GM12878 (cell line): ENCODE data around the gene THOC6. TPM values are rescaled to one million over a fixed set of nuclear protein-coding genes. Genes with fewer than 3 reads are reported as not detected.

ENCODE experiments used
- ATAC-seq: fragments of 200-7000 bp; cut with Tn5 transposase; 3 replicates; pipeline ENCODE4 v1.9.1; 2020; ENCODE audit warnings: mild to moderate bottlenecking, moderate library complexity
- BruUV-seq: library from RNA; stranded (reverse); fragments of 400-500 nt; replicated peaks from 2 replicates; lab custom pipeline; 2021; lab: Mats Ljungman, UMichigan
- CTCF ChIA-PET: fragments of 300-600 bp; sonication (Branson Sonifier 250); formaldehyde crosslinking; extraction: SDS; loops from one replicate; lab custom pipeline; 2021; ENCODE audit warnings: inconsistent platforms; lab: Yijun Ruan, JAX
- POLR2A ChIA-PET: fragments of 350-600 bp; formaldehyde crosslinking; extraction: SDS; loops from one replicate; lab custom pipeline; 2021; ENCODE audit warnings: inconsistent platforms; lab: Charles Lee
- RAD21 ChIA-PET: fragments of 300-600 bp; sonication (Branson Sonifier 250); formaldehyde crosslinking; loops from one replicate; lab custom pipeline; 2023; ENCODE audit warnings: antibody characterized with exemption; ENCODE audit not compliant: unreplicated experiment; lab: Charles Lee
- SMC1A ChIA-PET: fragments of 300-600 bp; sonication (Branson Sonifier 250); formaldehyde crosslinking; loops from one replicate; lab custom pipeline; 2023; ENCODE audit not compliant: unreplicated experiment, uncharacterized antibody; lab: Charles Lee
- DNase-seq: peaks from one replicate; pipeline ENCODE4 v3.0.0-alpha.2; 2011; ENCODE audit warnings: low read depth, low spot score
- FAIRE-seq: peaks from 3 replicates; lab custom pipeline; 2011; peaks lifted over from hg19 to GRCh38; lab: Jason Lieb, UNC
- H2AFZ ChIP-seq: 2 replicates; pipeline ENCODE4 v1.6.0; 2011; ENCODE audit warnings: low read depth, low read length, control low read depth; ENCODE audit not compliant: control insufficient read depth
- H3K27ac ChIP-seq: 2 replicates; pipeline ENCODE4 v1.5.1; 2011; ENCODE audit warnings: control low read depth; ENCODE audit not compliant: control insufficient read depth, insufficient read depth
- H3K27me3 ChIP-seq, 2 experiments: replicated peaks in 1 of 2; 2 replicates each; pipeline versions ENCODE4 v1.6.0 to v1.6.1; 2011; ENCODE audit warnings: low read length in 1 of 2; ENCODE audit not compliant: control insufficient read depth in 2 of 2, insufficient read depth in 2 of 2
- H3K36me3 ChIP-seq, 2 experiments: 2 replicates each; pipeline ENCODE4 v1.5.1; 2011; ENCODE audit warnings: low read length in 1 of 2; ENCODE audit not compliant: control insufficient read depth in 2 of 2, insufficient read depth in 2 of 2
- H3K4me1 ChIP-seq: 2 replicates; pipeline ENCODE4 v1.6.1; 2011; ENCODE audit warnings: mild to moderate bottlenecking, low read length, moderate library complexity, mixed read lengths; ENCODE audit not compliant: control insufficient read depth, insufficient read depth
- H3K4me2 ChIP-seq: 2 replicates; pipeline ENCODE4 v1.6.0; 2011; ENCODE audit warnings: control low read depth; ENCODE audit not compliant: control insufficient read depth, insufficient read depth
- H3K4me3 ChIP-seq: fragments of 200-600 bp; sonication (generic); 2 replicates; pipeline ENCODE4 v1.5.1; 2016
- H3K79me2 ChIP-seq: 2 replicates; pipeline ENCODE4 v1.6.0; 2011; ENCODE audit warnings: low read length; ENCODE audit not compliant: control insufficient read depth, insufficient read depth
- H3K9ac ChIP-seq: 2 replicates; pipeline ENCODE4 v1.8.0; 2011; ENCODE audit warnings: low read length, control low read depth, mixed read lengths; ENCODE audit not compliant: control insufficient read depth, insufficient read depth
- H3K9me3 ChIP-seq: replicated peaks from 3 replicates; pipeline ENCODE4 v1.5.1; 2011; ENCODE audit warnings: mild to moderate bottlenecking, low read length; ENCODE audit not compliant: control insufficient read depth, insufficient read depth
- H4K20me1 ChIP-seq: 2 replicates; pipeline ENCODE4 v1.6.0; 2011; ENCODE audit not compliant: control insufficient read depth, insufficient read depth
- CBFB ChIP-seq: IDR thresholded peaks from 2 replicates; pipeline ENCODE4 v1.6.1; 2016; ENCODE audit warnings: antibody characterized with exemption, low read depth
- CHD1 ChIP-seq: IDR thresholded peaks from 2 replicates; pipeline ENCODE4 v1.6.1; 2012; ENCODE audit warnings: low read depth, low read length, improper control_type of control experiment
- NFXL1 ChIP-seq: fragments of 450-650 bp; IDR thresholded peaks from 2 replicates; pipeline ENCODE4 v1.6.1; 2017; ENCODE audit warnings: antibody characterized with exemption, mild to moderate bottlenecking, borderline replicate concordance
- RFX5 ChIP-seq: IDR thresholded peaks from 2 replicates; pipeline ENCODE4 v1.6.1; 2011; ENCODE audit warnings: low read depth, low read length, improper control_type of control experiment
- SPI1 ChIP-seq: IDR thresholded peaks from 2 replicates; pipeline ENCODE4 v1.6.1; 2011; ENCODE audit warnings: low read depth, mild to moderate bottlenecking, low read length, moderate library complexity, borderline replicate concordance; ENCODE audit not compliant: insufficient read depth
- SREBF2 ChIP-seq: IDR thresholded peaks from 2 replicates; pipeline ENCODE4 v1.6.1; 2012; ENCODE audit warnings: mild to moderate bottlenecking, low read length
- ZZZ3 ChIP-seq: IDR thresholded peaks from 2 replicates; pipeline ENCODE4 v1.6.1; 2011; ENCODE audit warnings: low read depth; ENCODE audit not compliant: control insufficient read depth, insufficient read length
- WGBS: methylation state at CpG from one replicate; pipeline ENCODE4 v1.1.6; 2016; ENCODE audit warnings: low lambda C conversion rate; ENCODE audit not compliant: insufficient replicate concordance, insufficient coverage; ENCODE audit errors: missing lambda C conversion rate; 5-methylcytosine and 5-hydroxymethylcytosine counted together
- in situ Hi-C: fragments of 300-500 bp; cut with MboI; formaldehyde crosslinking; loops from 9 replicates; pipeline ENCODE4 v1.14.3; 2018; ENCODE audit warnings: mixed read lengths
- intact Hi-C: fragments of 100-400 bp; cut with micrococcal nuclease; formaldehyde crosslinking; loops from one replicate; pipeline ENCODE4 v1.14.2; 2022; ENCODE audit not compliant: unreplicated experiment
- polyA plus RNA-seq, 11 experiments: library from polyadenylated mRNA; depleted of rRNA in 4 of 11; unstranded in 6 of 11; stranded (reverse) in 5 of 11; fragments of >200 nt; fragmentation: Nextera tagmentation in 4 of 11; fragmentation: Illumina TruSeq in 1 of 11; extraction: Ambion mirVana in 4 of 11; extraction: Trizol in 1 of 11; gene quantifications; 1 replicate in 1 of 11; 2 replicates in 10 of 11; pipeline versions ENCODE4 v1.2.1 to v1.2.3, GENCODE V29; 2011 to 2016; ENCODE audit warnings: inconsistent platforms in 2 of 11, missing spikeins in 2 of 11, low read depth in 1 of 11
- total RNA-seq, 4 experiments: library from RNA; depleted of rRNA in 3 of 4; stranded (reverse); fragments of >200 nt in 3 of 4; fragmentation: Illumina TruSeq in 1 of 4; extraction: Trizol in 1 of 4; gene quantifications; 2 replicates each; pipeline versions ENCODE4 v1.2.1 to v1.2.3, GENCODE V29; 2013 to 2021
- TF ChIP-seq, protein P1 (sequence below): fragments of 150-350 bp; IDR thresholded peaks from 2 replicates; pipeline ENCODE4 v1.6.1; 2016; ENCODE audit warnings: low read depth, low read length
- TF ChIP-seq, protein P2 (sequence below): fragments of 450-650 bp; IDR thresholded peaks from 2 replicates; pipeline ENCODE4 v1.6.1; 2017; ENCODE audit warnings: mild to moderate bottlenecking, low read depth, inconsistent platforms; ENCODE audit not compliant: poor library complexity, severe bottlenecking
- TF ChIP-seq, protein P3 (sequence below): IDR thresholded peaks from 2 replicates; pipeline ENCODE4 v1.6.1; 2011; ENCODE audit warnings: mild to moderate bottlenecking, low read depth, low read length, moderate library complexity; ENCODE audit not compliant: insufficient replicate concordance

The THOC6 gene
- total and polyA plus RNA-seq, 10 of the 15 experiments (the other 5 are each of a cell fraction or from before 2014, with no cell fraction given), result 1.0 to 54.4 (median 27.9) TPM

DNA sequence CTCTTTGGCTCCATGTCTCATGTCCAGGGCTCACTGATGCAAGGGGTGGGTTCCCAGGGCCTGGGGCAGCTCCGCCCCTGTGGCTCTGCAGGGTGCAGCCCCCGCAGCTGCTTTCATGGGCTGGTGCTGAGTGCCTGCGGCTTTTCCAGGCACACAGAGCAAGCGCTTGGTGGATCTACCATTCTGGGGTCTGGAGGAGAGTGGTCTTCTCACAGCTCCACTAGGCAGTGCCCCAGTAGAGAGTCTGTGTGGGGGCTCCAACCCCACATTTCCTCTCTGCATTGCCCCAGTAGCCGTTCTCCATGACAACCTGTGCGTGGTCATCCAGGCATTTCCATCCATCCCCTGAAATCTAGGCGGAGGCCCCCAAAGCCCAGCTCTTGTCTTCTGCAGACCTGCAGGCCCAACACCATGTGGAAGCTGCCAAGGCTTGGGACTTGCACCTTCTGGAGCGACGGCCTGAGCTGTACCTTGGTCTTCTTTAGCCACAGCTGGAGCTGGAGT, 46.8 kb downstream of the THOC6 start:
- Histone ChIP-seq H3K4me2 (no peak overlapping the region), H3K36me3 (no peaks in the 10 kb centered on the region; a peak in 2 of 4 replicates), H3K9ac (no peak overlapping the region), H3K79me2 (peaks cover 20% of the 10 kb centered on the region), H3K9me3 (no peaks in the 10 kb centered on the region), H2AFZ (no peak overlapping the region), H4K20me1 (no peaks in the 10 kb centered on the region), H3K27me3 (no peaks in the 10 kb centered on the region), H3K4me1 (peaks cover 35% of the 10 kb centered on the region), H3K27ac (no peak overlapping the region), H3K4me3 (no peak overlapping the region)
- DNase-seq, result no peak
- BruUV-seq, result no TSS peak
- TF ChIP-seq, protein P1, sequence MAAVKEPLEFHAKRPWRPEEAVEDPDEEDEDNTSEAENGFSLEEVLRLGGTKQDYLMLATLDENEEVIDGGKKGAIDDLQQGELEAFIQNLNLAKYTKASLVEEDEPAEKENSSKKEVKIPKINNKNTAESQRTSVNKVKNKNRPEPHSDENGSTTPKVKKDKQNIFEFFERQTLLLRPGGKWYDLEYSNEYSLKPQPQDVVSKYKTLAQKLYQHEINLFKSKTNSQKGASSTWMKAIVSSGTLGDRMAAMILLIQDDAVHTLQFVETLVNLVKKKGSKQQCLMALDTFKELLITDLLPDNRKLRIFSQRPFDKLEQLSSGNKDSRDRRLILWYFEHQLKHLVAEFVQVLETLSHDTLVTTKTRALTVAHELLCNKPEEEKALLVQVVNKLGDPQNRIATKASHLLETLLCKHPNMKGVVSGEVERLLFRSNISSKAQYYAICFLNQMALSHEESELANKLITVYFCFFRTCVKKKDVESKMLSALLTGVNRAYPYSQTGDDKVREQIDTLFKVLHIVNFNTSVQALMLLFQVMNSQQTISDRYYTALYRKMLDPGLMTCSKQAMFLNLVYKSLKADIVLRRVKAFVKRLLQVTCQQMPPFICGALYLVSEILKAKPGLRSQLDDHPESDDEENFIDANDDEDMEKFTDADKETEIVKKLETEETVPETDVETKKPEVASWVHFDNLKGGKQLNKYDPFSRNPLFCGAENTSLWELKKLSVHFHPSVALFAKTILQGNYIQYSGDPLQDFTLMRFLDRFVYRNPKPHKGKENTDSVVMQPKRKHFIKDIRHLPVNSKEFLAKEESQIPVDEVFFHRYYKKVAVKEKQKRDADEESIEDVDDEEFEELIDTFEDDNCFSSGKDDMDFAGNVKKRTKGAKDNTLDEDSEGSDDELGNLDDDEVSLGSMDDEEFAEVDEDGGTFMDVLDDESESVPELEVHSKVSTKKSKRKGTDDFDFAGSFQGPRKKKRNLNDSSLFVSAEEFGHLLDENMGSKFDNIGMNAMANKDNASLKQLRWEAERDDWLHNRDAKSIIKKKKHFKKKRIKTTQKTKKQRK, result no peak
- no peak for TF ChIP-seq ZZZ3
- intact Hi-C loops (no loop called here), in situ Hi-C loops (no loop called here)
- CTCF ChIA-PET, result interaction anchor here (0.6 kb wide), 1 partner anchor 23 kb away, joined by 3 read pairs; no protein-coding TSS in a partner anchor
- FAIRE-seq, result no peak
- no peak for ATAC-seq
- SMC1A ChIA-PET, result interaction anchor here (0.6 to 0.7 kb wide), 2 partner anchors 18 to 59 kb away, joined by 3 read pairs; no protein-coding TSS in a partner anchor
- RAD21 ChIA-PET, result no interaction called here
- WGBS, result 94% methylated on average over 9 of the region's 9 CpGs
- POLR2A ChIA-PET, result interaction anchor here (0.6 kb wide), 1 partner anchor 12 kb away, joined by 3 read pairs; no protein-coding TSS in a partner anchor

DNA sequence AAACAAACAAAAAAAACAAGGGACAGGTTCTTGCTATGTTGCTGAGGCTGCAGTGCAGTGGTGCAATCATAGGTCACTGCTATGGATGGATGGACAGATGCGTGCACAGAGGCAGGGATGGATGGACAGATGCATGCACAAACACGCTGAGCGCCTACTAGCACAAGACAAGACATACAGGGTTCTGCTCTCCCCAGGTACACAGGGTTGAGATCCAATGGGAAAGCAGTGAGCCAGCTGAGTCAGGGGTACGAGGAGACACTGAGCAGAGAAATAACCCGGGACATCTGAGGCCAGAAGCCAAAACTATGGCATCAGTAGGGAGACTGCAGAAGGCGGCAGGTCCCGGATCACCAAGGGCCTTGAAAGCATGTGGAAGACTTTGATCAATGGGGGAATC, 47.8 kb downstream of the THOC6 start:
- in situ Hi-C loops (no loop called here), intact Hi-C loops (no loop called here)
- H3K4me2 ChIP-seq, result no peak overlapping the region
- H3K36me3 ChIP-seq, result no peaks in the 10 kb centered on the region; a peak in 2 of 4 replicates
- H3K4me1 ChIP-seq, result peaks cover 43% of the 10 kb centered on the region
- ATAC-seq (no peak), DNase-seq (no peak), FAIRE-seq (no peak)
- H3K9me3 ChIP-seq, result no peaks in the 10 kb centered on the region; the same call in 2 of the 3 replicates
- POLR2A ChIA-PET, result interaction anchor here (0.6 kb wide), 1 partner anchor 13 kb away, joined by 3 read pairs; no protein-coding TSS in a partner anchor
- H2AFZ ChIP-seq, result no peak overlapping the region
- no peaks in the 10 kb centered on the region for H3K27me3 ChIP-seq
- SMC1A ChIA-PET, result no interaction called here
- peaks cover 10% of the 10 kb centered on the region for H3K79me2 ChIP-seq
- H3K27ac ChIP-seq, result no peak overlapping the region
- WGBS, result 84% methylated on average over 7 of the region's 7 CpGs
- no peaks in the 10 kb centered on the region for H4K20me1 ChIP-seq
- BruUV-seq, result no TSS peak
- no peak overlapping the region for H3K9ac ChIP-seq
- RAD21 ChIA-PET, result no interaction called here
- no peak overlapping the region for H3K4me3 ChIP-seq
- CTCF ChIA-PET, result no interaction called here
- TF ChIP-seq SPI1, result no peak
- no peak for TF ChIP-seq RFX5
- no peak for TF ChIP-seq SREBF2
- no peak for TF ChIP-seq NFXL1
- TF ChIP-seq CBFB, result no peak
- TF ChIP-seq CHD1, result no peak
- TF ChIP-seq, protein P2, sequence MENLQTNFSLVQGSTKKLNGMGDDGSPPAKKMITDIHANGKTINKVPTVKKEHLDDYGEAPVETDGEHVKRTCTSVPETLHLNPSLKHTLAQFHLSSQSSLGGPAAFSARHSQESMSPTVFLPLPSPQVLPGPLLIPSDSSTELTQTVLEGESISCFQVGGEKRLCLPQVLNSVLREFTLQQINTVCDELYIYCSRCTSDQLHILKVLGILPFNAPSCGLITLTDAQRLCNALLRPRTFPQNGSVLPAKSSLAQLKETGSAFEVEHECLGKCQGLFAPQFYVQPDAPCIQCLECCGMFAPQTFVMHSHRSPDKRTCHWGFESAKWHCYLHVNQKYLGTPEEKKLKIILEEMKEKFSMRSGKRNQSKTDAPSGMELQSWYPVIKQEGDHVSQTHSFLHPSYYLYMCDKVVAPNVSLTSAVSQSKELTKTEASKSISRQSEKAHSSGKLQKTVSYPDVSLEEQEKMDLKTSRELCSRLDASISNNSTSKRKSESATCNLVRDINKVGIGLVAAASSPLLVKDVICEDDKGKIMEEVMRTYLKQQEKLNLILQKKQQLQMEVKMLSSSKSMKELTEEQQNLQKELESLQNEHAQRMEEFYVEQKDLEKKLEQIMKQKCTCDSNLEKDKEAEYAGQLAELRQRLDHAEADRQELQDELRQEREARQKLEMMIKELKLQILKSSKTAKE, result no peak
- TF ChIP-seq, protein P3, sequence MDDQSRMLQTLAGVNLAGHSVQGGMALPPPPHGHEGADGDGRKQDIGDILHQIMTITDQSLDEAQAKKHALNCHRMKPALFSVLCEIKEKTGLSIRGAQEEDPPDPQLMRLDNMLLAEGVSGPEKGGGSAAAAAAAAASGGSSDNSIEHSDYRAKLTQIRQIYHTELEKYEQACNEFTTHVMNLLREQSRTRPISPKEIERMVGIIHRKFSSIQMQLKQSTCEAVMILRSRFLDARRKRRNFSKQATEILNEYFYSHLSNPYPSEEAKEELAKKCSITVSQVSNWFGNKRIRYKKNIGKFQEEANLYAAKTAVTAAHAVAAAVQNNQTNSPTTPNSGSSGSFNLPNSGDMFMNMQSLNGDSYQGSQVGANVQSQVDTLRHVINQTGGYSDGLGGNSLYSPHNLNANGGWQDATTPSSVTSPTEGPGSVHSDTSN, result no peak
